Hepatocyte (in vitro differentiated cells): ENCODE measurements around the gene CLTB. TPM values are rescaled to one million over a fixed set of nuclear protein-coding genes. Genes with fewer than 3 reads are reported as not detected.

ENCODE experiments used
- DNase-seq: peaks from one replicate; pipeline ENCODE4 v3.0.0-alpha.2; 2016; ENCODE audit warnings: low spot score
- H2AFZ ChIP-seq: fragments of 200-600 bp; sonication (generic); 2 replicates; pipeline ENCODE4 v1.6.0; 2016; ENCODE audit warnings: antibody characterized with exemption, mild to moderate bottlenecking
- H3K27ac ChIP-seq: fragments of 200-600 bp; sonication (generic); 2 replicates; pipeline ENCODE4 v1.5.1; 2016; ENCODE audit warnings: mild to moderate bottlenecking
- H3K27me3 ChIP-seq: fragments of 200-600 bp; sonication (generic); 2 replicates; pipeline ENCODE4 v1.6.1; 2016
- H3K36me3 ChIP-seq: fragments of 200-600 bp; sonication (generic); replicated peaks from 2 replicates; pipeline ENCODE4 v1.5.1; 2016; ENCODE audit warnings: low read depth; ENCODE audit not compliant: insufficient read depth
- H3K4me1 ChIP-seq: fragments of 200-600 bp; sonication (generic); 2 replicates; pipeline ENCODE4 v1.5.1; 2016; ENCODE audit warnings: mild to moderate bottlenecking, moderate library complexity; ENCODE audit not compliant: insufficient read depth
- H3K4me2 ChIP-seq: fragments of 200-600 bp; sonication (generic); 2 replicates; pipeline ENCODE4 v1.6.0; 2016
- H3K4me3 ChIP-seq: fragments of 200-600 bp; sonication (generic); 2 replicates; pipeline ENCODE4 v1.5.1; 2016; ENCODE audit warnings: mild to moderate bottlenecking
- H3K79me2 ChIP-seq: fragments of 200-600 bp; sonication (generic); 2 replicates; pipeline ENCODE4 v1.6.0; 2017; ENCODE audit warnings: mild to moderate bottlenecking
- H3K9me2 ChIP-seq: fragments of 200-600 bp; sonication (generic); replicated peaks from 2 replicates; pipeline ENCODE4 v1.6.0; 2017; ENCODE audit warnings: mild to moderate bottlenecking; ENCODE audit not compliant: insufficient read depth
- H3K9me3 ChIP-seq: fragments of 200-600 bp; sonication (generic); 2 replicates; pipeline ENCODE4 v1.5.1; 2016; ENCODE audit warnings: low read depth, mild to moderate bottlenecking
- H4K20me1 ChIP-seq: fragments of 200-600 bp; sonication (generic); 2 replicates; pipeline ENCODE4 v1.6.0; 2016; ENCODE audit warnings: mild to moderate bottlenecking; ENCODE audit not compliant: insufficient read depth, poor library complexity, severe bottlenecking
- CTCF ChIP-seq: fragments of 200-600 bp; sonication (generic); IDR thresholded peaks from 2 replicates; pipeline ENCODE4 v1.5.1; 2016; ENCODE audit warnings: antibody characterized with exemption, mild to moderate bottlenecking; ENCODE audit not compliant: poor library complexity
- EZH2 ChIP-seq: fragments of 200-600 bp; sonication (generic); IDR thresholded peaks from 2 replicates; pipeline ENCODE4 v1.6.1; 2016; ENCODE audit warnings: antibody characterized with exemption, mild to moderate bottlenecking, borderline replicate concordance
- EZH2phosphoT487 ChIP-seq: fragments of 200-600 bp; sonication (generic); IDR thresholded peaks from one replicate; pipeline ENCODE4 v1.6.1; 2018; ENCODE audit warnings: antibody characterized with exemption, mild to moderate bottlenecking, low read depth, moderate library complexity; ENCODE audit not compliant: unreplicated experiment, severe bottlenecking
- WGBS: methylation state at CpG from one replicate; pipeline ENCODE4 v1.1.6; 2016; ENCODE audit warnings: low lambda C conversion rate; ENCODE audit errors: missing lambda C conversion rate; 5-methylcytosine and 5-hydroxymethylcytosine counted together
- polyA plus RNA-seq: library from polyadenylated mRNA; unstranded; fragments of >200 nt; fragmentation: Nextera tagmentation; extraction: Ambion mirVana; gene quantifications from 2 replicates; pipeline ENCODE4 v1.2.1, GENCODE V29; 2016
- total RNA-seq: library from RNA; depleted of rRNA; stranded (reverse); fragments of >200 nt; gene quantifications from 2 replicates; pipeline ENCODE4 v1.2.3, GENCODE V29; 2014

The CLTB gene
- total and polyA plus RNA-seq, 2 experiments from 2014 or later = 131 to 284 TPM

GRCh38 chr5:176356179-176356566 is 60.2 kb downstream of the CLTB start:
- H3K27ac ChIP-seq = no peak overlapping the region
- 93% methylated on average over 3 of the region's 3 CpGs for WGBS
- no peaks in the 10 kb centered on the region for H3K9me3 ChIP-seq
- no peak overlapping the region for H3K4me3 ChIP-seq
- H3K27me3 ChIP-seq = no peaks in the 10 kb centered on the region
- H3K79me2 ChIP-seq = peaks cover 95% of the 10 kb centered on the region
- no peak overlapping the region for H3K4me2 ChIP-seq
- no peak for TF ChIP-seq EZH2phosphoT487
- no peak for TF ChIP-seq CTCF
- no peak for TF ChIP-seq EZH2
- H2AFZ ChIP-seq = no peak overlapping the region
- H3K36me3 ChIP-seq = no peaks in the 10 kb centered on the region
- peaks cover 56% of the 10 kb centered on the region for H4K20me1 ChIP-seq
- no peaks in the 10 kb centered on the region for H3K9me2 ChIP-seq
- DNase-seq = no peak
- H3K4me1 ChIP-seq = peaks cover 7% of the 10 kb centered on the region

DNA sequence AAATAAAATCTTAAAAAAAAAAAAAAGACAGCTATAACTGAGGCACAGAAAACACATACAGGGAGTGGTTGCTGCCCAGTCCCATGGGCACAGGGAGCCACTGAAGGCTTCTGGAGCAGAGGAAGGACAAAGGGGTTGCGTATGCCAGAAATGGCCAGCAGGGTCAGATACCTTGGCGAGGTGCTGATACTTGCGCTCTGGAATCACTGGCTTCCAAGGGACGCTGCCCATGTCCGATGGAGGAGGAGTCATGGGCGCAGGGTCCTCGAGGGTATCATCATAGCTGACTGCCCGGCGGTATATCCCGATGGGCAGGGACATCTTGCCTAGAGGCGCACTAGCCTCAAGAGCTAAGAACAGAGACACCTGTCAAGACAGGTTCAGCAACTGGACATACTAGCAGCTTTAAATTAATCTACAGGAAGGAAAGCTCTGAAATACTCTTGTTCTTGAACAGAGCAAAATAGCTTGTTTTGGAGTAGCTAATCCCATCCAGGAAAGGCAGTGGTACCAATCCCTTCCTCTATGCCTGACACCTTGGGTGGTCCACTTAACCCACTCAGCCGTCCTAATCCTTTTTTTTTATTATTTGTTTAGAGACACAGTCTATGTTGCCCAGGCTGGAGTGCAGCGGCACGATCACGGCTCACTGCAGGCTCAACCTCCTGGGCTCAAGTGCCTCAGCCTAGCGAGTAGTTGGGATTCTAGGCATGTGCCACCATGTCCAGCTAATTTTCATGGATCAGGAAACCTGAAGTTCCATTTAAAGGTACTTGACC is 60.8 kb downstream of the CLTB start:
- TF ChIP-seq EZH2phosphoT487 (no peak), CTCF (no peak), EZH2 (no peak)
- Histone ChIP-seq H3K4me2 (no peak overlapping the region), H3K4me3 (no peak overlapping the region), H3K9me3 (no peaks in the 10 kb centered on the region), H2AFZ (no peak overlapping the region), H3K9me2 (no peaks in the 10 kb centered on the region), H3K27ac (no peak overlapping the region), H3K27me3 (no peaks in the 10 kb centered on the region), H3K4me1 (peaks cover 5% of the 10 kb centered on the region), H3K79me2 (peaks cover 92% of the 10 kb centered on the region), H4K20me1 (peaks cover 53% of the 10 kb centered on the region), H3K36me3 (no peaks in the 10 kb centered on the region)
- 84% methylated on average over 16 of the region's 16 CpGs for WGBS
- no peak for DNase-seq

GRCh38 chr5:176353533-176353932 is 62.8 kb downstream of the CLTB start:
- no peaks in the 10 kb centered on the region for H3K4me1 ChIP-seq
- no peak for TF ChIP-seq CTCF
- no peak for TF ChIP-seq EZH2
- TF ChIP-seq EZH2phosphoT487 = no peak
- DNase-seq = no peak
- H3K36me3 ChIP-seq = no peaks in the 10 kb centered on the region
- WGBS = 95% methylated on average over 4 of the region's 4 CpGs
- peaks cover 79% of the 10 kb centered on the region for H3K79me2 ChIP-seq
- H3K27ac ChIP-seq = no peak overlapping the region
- no peak overlapping the region for H2AFZ ChIP-seq
- no peak overlapping the region for H3K4me3 ChIP-seq
- no peak overlapping the region for H3K4me2 ChIP-seq
- H3K9me2 ChIP-seq = no peaks in the 10 kb centered on the region
- no peaks in the 10 kb centered on the region for H3K9me3 ChIP-seq
- H3K27me3 ChIP-seq = no peaks in the 10 kb centered on the region
- peaks cover 39% of the 10 kb centered on the region for H4K20me1 ChIP-seq
